HG02885 (cell line): ENCODE data around the gene NPW.
"Not testable (repeated sequence)": the region's sequence is repeated elsewhere in the genome, so short reads cannot be mapped to it uniquely, and the experiment has no call there.

Experiments used
- ATAC-seq: cut with Tn5 transposase; IDR thresholded peaks from one replicate; pipeline ENCODE4 v1.9.1; 2021; ENCODE audit warnings: mild to moderate bottlenecking; ENCODE audit not compliant: unreplicated experiment, poor library complexity

The NPW gene

GRCh38 chr16:2001035-2001434 is 18.6 kb upstream of the NPW start:
- ATAC-seq, result no peak

- no peak for ATAC-seq
Observed at GRCh38 chr16:2001456-2002355, 17.9 kb upstream of the NPW start.

DNA sequence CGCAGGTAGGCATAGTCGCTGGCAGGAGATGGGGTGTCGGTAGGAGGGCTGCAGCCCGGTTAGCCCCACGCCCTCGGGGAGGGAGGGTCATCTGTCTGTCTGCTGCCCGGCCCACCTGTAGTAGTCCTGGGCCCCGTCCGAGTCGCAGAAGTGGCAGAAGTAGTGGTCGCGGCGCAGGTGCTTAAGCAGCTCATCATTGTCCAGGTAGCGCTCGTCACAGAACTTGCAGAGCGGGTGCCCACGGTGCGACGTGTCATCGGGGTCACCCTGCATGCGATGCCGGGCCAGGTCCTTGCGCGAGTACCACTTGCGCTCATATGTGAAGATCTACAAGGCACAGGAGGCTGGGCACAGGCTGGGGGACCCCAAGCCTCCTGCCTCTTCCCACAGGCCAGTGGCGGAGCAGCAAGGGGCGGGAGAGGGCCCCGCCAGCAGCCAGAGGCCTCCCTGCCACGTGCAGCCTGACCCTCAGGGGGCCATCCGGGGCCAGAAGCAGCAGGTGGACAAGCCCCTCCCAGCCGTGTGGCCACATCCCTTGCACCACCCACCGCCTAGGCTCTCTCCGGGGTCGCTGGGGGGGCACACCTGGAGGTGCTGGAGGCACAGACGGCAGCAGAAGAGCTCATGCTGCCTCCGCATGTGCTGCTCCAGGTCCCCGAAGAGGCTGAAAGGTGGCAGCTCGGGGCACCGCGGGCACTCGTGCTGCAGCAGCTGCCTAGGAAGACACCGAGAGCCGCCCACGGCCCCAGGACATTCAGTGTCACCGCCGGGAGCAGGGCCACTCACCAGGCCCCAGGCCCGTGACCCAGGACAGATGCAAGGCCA is 17.0 kb upstream of the NPW start:
- no peak for ATAC-seq

- ATAC-seq, result no peak
Observed at GRCh38 chr16:2003231-2003826, 16.3 kb upstream of the NPW start.

DNA sequence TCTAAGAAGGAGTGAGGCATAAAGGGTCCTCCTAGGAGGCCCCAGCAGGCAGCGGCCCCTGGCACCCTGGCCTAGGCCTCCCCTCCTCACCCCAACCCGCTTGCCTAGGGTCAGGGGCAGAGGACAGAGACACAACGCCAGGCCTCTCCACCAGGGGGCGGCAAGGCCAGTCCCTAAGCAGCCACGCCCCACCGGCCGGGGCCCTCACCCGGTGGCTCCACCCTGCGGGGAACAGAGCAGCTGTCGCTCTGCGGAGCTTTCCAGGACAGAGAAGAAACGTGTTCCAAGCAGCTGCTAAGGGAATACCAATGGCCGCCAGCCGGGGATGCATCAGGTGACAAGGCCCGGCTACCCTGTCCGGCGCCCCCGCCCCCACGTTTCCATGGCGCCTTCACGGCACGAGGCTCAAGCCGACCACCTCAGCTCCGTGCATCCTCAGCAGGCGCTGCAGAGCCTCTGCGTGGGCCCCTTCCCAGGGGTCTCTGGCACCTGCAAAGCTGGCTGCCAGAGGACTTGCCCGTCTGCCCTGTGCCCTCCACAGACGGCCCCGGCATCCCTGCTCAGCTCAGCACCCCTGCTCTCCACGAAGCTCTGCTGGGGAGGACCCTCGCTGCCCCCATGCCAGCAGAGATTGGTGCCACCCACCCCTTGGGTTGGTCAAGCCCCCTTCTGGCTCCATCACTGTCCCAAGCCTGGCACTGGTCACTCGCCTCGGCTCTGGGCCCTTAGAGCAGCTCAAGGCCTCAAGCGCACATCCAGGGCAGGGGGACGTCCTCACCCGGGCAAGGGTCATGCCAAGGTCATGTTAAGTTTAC is 15.6 kb upstream of the NPW start:
- ATAC-seq, result peak; percentile 70

- ATAC-seq, result no peak
Observed at GRCh38 chr16:2004795-2005517, 14.6 kb upstream of the NPW start.

DNA sequence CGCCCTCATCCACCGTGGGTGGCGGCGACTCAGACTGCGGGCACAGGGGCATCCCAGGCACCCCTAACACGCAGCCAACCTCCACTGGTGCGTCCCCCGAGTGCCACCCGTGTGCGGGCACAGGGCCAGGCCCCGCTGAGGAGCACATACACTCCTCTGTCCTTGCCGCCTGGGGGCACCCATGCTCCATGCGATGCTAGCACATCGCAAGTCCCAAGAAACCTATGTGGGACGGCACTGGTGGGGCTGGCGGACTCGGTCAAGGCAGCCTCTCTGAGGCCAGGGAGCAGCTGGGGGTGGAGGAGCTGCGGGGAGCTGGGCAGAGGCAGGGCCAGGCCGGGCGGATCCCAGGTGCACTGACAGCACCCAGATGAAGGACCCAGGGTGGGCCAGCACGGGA is 13.9 kb upstream of the NPW start:
- no peak for ATAC-seq

DNA sequence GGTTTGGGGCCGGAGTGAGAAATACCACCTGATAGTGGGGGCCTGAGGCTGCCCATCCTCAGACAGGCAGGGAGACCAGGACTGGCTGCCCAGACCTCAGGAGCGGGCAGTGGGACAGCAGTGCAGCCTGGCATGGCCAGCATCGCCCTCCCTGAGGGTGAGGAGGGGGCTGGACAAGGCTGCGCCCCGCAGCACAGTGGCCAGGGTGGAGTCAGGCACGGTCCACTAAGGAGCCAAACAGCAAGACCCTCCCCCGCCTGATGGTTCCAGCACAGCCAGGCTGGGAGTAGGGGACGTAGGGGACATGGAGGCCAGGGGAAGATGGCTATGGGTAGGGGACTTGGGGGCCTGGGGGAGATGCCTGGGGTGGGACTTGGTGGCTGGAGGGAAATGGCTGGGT is 13.3 kb upstream of the NPW start:
- ATAC-seq, result no peak

DNA sequence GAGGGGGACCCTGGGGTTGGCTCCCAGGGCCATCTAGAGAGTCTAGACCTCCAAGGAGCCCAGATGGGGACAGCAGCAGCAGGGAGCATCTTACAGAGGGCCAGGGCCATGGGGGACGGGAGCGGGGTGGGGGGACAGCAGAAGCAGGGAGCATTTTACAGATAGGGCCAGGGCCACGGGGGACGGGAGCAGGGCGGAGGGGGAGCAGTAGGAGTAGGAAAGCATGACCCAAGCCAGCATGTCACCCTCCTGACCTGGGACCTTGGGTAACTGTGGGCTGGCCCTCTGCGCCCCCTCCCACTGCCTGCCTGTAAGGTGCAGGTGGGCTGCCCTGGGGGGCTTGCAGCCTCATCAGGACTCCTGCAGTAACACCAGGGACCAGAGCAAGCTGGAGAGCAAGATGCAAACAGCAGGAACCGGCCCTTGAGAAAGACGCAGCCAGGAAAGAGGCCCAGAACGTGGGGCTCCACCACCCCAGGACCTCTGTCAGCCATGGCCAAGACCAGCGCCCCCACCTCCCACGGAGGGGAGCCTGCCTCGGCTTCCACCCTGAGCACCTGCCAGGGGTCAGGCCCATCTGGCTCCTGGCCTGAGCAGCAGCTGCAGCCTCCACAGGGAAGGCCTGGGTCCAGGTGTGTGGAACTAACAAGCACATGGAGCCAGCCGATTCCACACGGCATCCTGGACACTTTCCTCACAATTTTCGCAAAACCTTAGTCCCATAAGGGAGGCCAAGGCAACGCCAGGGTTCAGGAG is 12.3 kb upstream of the NPW start:
- no peak for ATAC-seq

- no peak for ATAC-seq
Observed at GRCh38 chr16:2008009-2008526, 11.5 kb upstream of the NPW start.

GRCh38 chr16:2008631-2009163 is 10.9 kb upstream of the NPW start:
- ATAC-seq, result peak; percentile 3

- ATAC-seq, result peak; percentile 40
Observed at GRCh38 chr16:2009164-2009711, 10.3 kb upstream of the NPW start.

GRCh38 chr16:2009791-2010510 is 9.6 kb upstream of the NPW start, which contains the start of gene ZNF598:
TSS of gene ZNF598 (minus strand) at chr16:2009821.
- peak; percentile 91 for ATAC-seq

GRCh38 chr16:2011726-2012125 is 7.9 kb upstream of the NPW start:
- not testable (repeated sequence) for ATAC-seq

GRCh38 chr16:2013527-2013926 is 6.1 kb upstream of the NPW start:
- no peak for ATAC-seq

GRCh38 chr16:2015117-2015946 is 4.3 kb upstream of the NPW start:
- ATAC-seq, result no peak

DNA sequence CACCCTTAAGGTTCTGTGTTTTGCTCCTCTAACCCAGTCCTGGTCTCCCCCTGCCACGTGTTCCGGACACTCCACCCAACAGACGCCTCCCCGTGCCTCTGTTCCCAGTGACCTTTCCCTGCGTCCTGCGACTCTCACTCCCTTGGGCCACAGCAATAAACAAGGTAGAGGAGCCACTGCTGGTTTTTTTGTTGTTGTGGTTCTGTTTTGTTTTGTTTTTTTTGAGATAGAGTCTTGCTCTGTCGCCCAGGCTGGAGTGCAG is 3.7 kb upstream of the NPW start:
- ATAC-seq, result no peak
